Naive thymus-derived CD4-positive, alpha-beta T cell (primary cell): ENCODE measurements around the gene KLHL6. TPM values are rescaled to one million over a fixed set of nuclear protein-coding genes. Genes with fewer than 3 reads are reported as not detected.
"Not testable (repeated sequence)": the region's sequence is repeated elsewhere in the genome, so short reads cannot be mapped to it uniquely, and the experiment has no call there.

Experiments used
- ATAC-seq: fragments of 150-1000 bp; cut with Tn5 transposase; 2 replicates; pipeline ENCODE4 v1.10.0; 2021; ENCODE audit warnings: mild to moderate bottlenecking, moderate library complexity
- CTCF ChIA-PET: fragments of 350-600 bp; sonication (Branson Sonifier 250); formaldehyde crosslinking; loops from one replicate; lab custom pipeline; 2021; ENCODE audit warnings: antibody characterized with exemption; lab: Charles Lee
- POLR2A ChIA-PET: fragments of 350-600 bp; sonication (Branson Sonifier 250); formaldehyde crosslinking; loops from one replicate; lab custom pipeline; 2021; ENCODE audit warnings: antibody characterized with exemption, inconsistent platforms; lab: Charles Lee
- DNase-seq, 9 donors: peaks; one replicate each; pipeline versions ENCODE4 v3.0.0 to v3.0.0-alpha.2; 2020 to 2022; ENCODE audit warnings: mixed read lengths in 1 of 9
- H3K27ac ChIP-seq: one replicate; pipeline ENCODE4 v1.7.0; 2013; ENCODE audit warnings: mild to moderate bottlenecking, low read depth, low read length, moderate library complexity
- H3K27me3 ChIP-seq, 2 donors: one replicate each; pipeline ENCODE4 v1.7.0; 2013; ENCODE audit warnings: low read length in 2 of 2, mild to moderate bottlenecking in 2 of 2, moderate library complexity in 2 of 2; ENCODE audit not compliant: control insufficient read depth in 2 of 2, insufficient read depth in 2 of 2
- H3K36me3 ChIP-seq, 3 experiments: 1 replicate in 2 of 3; 2 replicates in 1 of 3; pipeline ENCODE4 v1.7.0; 2013; ENCODE audit warnings: low read length in 3 of 3, mild to moderate bottlenecking in 3 of 3, moderate library complexity in 1 of 3; ENCODE audit not compliant: insufficient read depth in 3 of 3, control insufficient read depth in 2 of 3
- H3K4me1 ChIP-seq, 2 donors: one replicate each; pipeline ENCODE4 v1.7.0; 2013; ENCODE audit warnings: low read length in 2 of 2, mild to moderate bottlenecking in 2 of 2, moderate library complexity in 1 of 2; ENCODE audit not compliant: control insufficient read depth in 2 of 2, insufficient read depth in 2 of 2
- H3K4me3 ChIP-seq: 2 replicates; pipeline ENCODE4 v1.7.0; 2013; ENCODE audit warnings: mild to moderate bottlenecking, low read length
- H3K9me3 ChIP-seq, 3 experiments: 1 replicate in 2 of 3; 2 replicates in 1 of 3; pipeline ENCODE4 v1.7.0; 2013; ENCODE audit warnings: low read length in 3 of 3; ENCODE audit not compliant: control insufficient read depth in 2 of 3
- H3K27ac Mint-ChIP-seq, 9 donors: one replicate each; pipeline ENCODE4 v1.8.0; 2020 to 2022; ENCODE audit warnings: mixed read lengths in 9 of 9, mild to moderate bottlenecking in 8 of 9, moderate library complexity in 5 of 9, inconsistent platforms in 2 of 9
- H3K27me3 Mint-ChIP-seq, 5 donors: one replicate each; pipeline ENCODE4 v1.8.0; 2021 to 2022; ENCODE audit warnings: mixed read lengths in 5 of 5, mild to moderate bottlenecking in 1 of 5
- H3K36me3 Mint-ChIP-seq, 5 donors: one replicate each; pipeline ENCODE4 v1.8.0; 2020 to 2022; ENCODE audit warnings: mixed read lengths in 5 of 5, mild to moderate bottlenecking in 3 of 5, inconsistent platforms in 1 of 5
- H3K4me1 Mint-ChIP-seq, 7 donors: one replicate each; pipeline ENCODE4 v1.8.0; 2020 to 2022; ENCODE audit warnings: mixed read lengths in 7 of 7, mild to moderate bottlenecking in 3 of 7, inconsistent platforms in 1 of 7
- H3K4me3 Mint-ChIP-seq, 10 donors: one replicate each; pipeline ENCODE4 v1.8.0; 2020 to 2022; ENCODE audit warnings: mild to moderate bottlenecking in 10 of 10, mixed read lengths in 10 of 10, moderate library complexity in 6 of 10, inconsistent platforms in 2 of 10
- H3K9me3 Mint-ChIP-seq, 11 donors: one replicate each; pipeline ENCODE4 v1.8.0; 2020 to 2022; ENCODE audit warnings: mixed read lengths in 11 of 11, mild to moderate bottlenecking in 4 of 11, inconsistent platforms in 1 of 11, moderate library complexity in 1 of 11
- intact Hi-C, 2 donors: fragments of 100-400 bp; cut with micrococcal nuclease; formaldehyde crosslinking; loops; one replicate each; pipeline ENCODE4 v1.15.1; 2023
- polyA plus RNA-seq, 2 donors: library from polyadenylated mRNA; unstranded; fragments of 300-500 nt; fragmentation: Illumina TruSeq; gene quantifications; one replicate each; pipeline ENCODE4 v1.2.3, GENCODE V29; 2021
- total RNA-seq, 6 experiments: library from RNA in 5 of 6; stranded (reverse) in 5 of 6; gene quantifications; 1 replicate in 5 of 6; 2 replicates in 1 of 6; pipeline ENCODE4 v1.2.3 and lab custom pipeline; 2021 to 2026

Gene KLHL6
- total and polyA plus RNA-seq, 7 experiments from 2014 or later, result 25.8 to 72.9 (median 38.7) TPM

GRCh38 chr3:183576487-183577107 lies 21.1 kb upstream of the KLHL6 start:
- peak overlapping the region in 4 of 9 donors; percentile 17 to 54 (median 18) for H3K27ac Mint-ChIP-seq
- CTCF ChIA-PET, result interaction anchor here (1.0 to 1.1 kb wide), 2 partner anchors 18 to 61 kb away, joined by 3 read pairs; no protein-coding TSS in a partner anchor
- POLR2A ChIA-PET, result interaction anchor here (0.9 kb wide), 1 partner anchor 10 kb away, joined by 4 read pairs; no protein-coding TSS in a partner anchor

DNA sequence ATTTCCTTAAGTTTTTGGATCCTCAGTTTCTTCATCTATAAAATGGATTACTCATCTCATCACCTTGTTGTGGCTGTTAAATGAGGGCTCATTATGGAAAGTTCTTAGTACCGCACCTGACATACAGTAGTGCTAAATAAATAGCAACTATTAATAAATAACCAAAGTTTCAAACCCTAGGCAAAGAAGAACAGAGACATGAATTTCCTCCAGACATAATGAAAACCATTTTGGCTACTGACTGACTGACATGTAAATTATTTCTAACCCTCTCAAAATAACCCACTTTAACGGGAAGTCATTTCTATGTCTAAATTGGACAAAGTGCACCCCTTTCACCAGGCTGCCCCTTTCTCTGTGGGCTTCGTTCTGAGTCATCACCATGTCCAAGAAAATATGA lies 17.4 kb upstream of the KLHL6 start:
- peaks cover 0 to 20% (median 0%) of the 10 kb centered on the region in 5 donors for H3K27me3 Mint-ChIP-seq
- no peak overlapping the region for H3K27ac ChIP-seq
- DNase-seq (no peak), ATAC-seq (no peak)
- no peak overlapping the region for H3K27ac Mint-ChIP-seq
- POLR2A ChIA-PET, result no interaction called here
- peaks cover 3 to 19% (median 18%) of the 10 kb centered on the region in 7 donors for H3K4me1 Mint-ChIP-seq
- intact Hi-C loops, result no loop called here
- CTCF ChIA-PET, result no interaction called here
- no peaks in the 10 kb centered on the region for H3K4me1 ChIP-seq
- H3K36me3 Mint-ChIP-seq, result no peaks in the 10 kb centered on the region
- H3K4me3 ChIP-seq, result no peak overlapping the region
- no peaks in the 10 kb centered on the region for H3K27me3 ChIP-seq
- no peaks in the 10 kb centered on the region for H3K9me3 ChIP-seq
- no peaks in the 10 kb centered on the region for H3K9me3 Mint-ChIP-seq
- no peaks in the 10 kb centered on the region for H3K36me3 ChIP-seq
- H3K4me3 Mint-ChIP-seq, result no peak overlapping the region

More at GRCh38 chr3:183576487-183577107, 21.1 kb upstream of the KLHL6 start:
- Mint-ChIP-seq H3K4me3 (peak overlapping the region in 1 of 10 donors; percentile 42), H3K9me3 (peaks cover 0 to 3% (median 0%) of the 10 kb centered on the region in 11 donors), H3K36me3 (peaks cover 0 to 1% (median 0%) of the 10 kb centered on the region in 5 donors), H3K4me1 (peaks cover 13 to 40% (median 33%) of the 10 kb centered on the region in 7 donors), H3K27me3 (peaks cover 0 to 22% (median 0%) of the 10 kb centered on the region in 5 donors)
- Histone ChIP-seq H3K4me3 (no peak overlapping the region), H3K36me3 (no peaks in the 10 kb centered on the region), H3K27ac (no peak overlapping the region), H3K4me1 (peaks cover 0 to 4% of the 10 kb centered on the region in 2 donors), H3K9me3 (no peaks in the 10 kb centered on the region), H3K27me3 (no peaks in the 10 kb centered on the region)
- ATAC-seq (no peak), DNase-seq (no peak)
- intact Hi-C loops, result no loop called here

DNA sequence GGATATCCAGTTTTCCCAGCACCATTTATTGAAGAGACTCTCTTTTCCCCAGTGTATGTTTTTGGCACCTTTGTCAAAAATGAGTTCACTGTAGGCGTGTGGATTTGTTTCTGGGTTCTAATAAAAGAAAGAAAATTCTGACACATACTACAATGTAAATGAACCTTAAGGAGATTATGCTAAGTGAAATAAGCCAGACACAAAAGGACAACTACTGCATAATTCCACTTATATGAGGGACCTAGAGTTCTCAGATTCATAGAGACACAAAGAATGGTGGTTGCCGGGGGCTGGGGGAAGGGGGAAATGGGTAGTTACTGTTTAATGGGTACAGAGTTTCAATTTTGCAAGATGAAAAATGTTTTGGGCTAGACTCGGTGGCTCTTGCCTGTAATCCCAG lies 14.7 kb upstream of the KLHL6 start:
- intact Hi-C loops, H3K27ac Mint-ChIP-seq, H3K4me3 Mint-ChIP-seq, H3K4me1 Mint-ChIP-seq, H3K4me3 ChIP-seq, H3K27me3 ChIP-seq, H3K27ac ChIP-seq, POLR2A ChIA-PET, H3K9me3 Mint-ChIP-seq, H3K36me3 ChIP-seq, H3K4me1 ChIP-seq, CTCF ChIA-PET, H3K36me3 Mint-ChIP-seq, ATAC-seq, H3K9me3 ChIP-seq, DNase-seq: not testable (repeated sequence)
- H3K27me3 Mint-ChIP-seq, result peaks cover 0 to 11% (median 0%) of the 10 kb centered on the region in 5 donors

GRCh38 chr3:183566880-183567279 lies 11.4 kb upstream of the KLHL6 start:
- peaks cover 0 to 3% (median 0%) of the 10 kb centered on the region in 11 donors for H3K9me3 Mint-ChIP-seq
- Histone ChIP-seq H3K27me3 (no peaks in the 10 kb centered on the region), H3K4me3 (no peak overlapping the region), H3K4me1 (no peaks in the 10 kb centered on the region), H3K27ac (no peak overlapping the region), H3K36me3 (no peaks in the 10 kb centered on the region), H3K9me3 (no peaks in the 10 kb centered on the region)
- ChIA-PET POLR2A (interaction anchor here (0.6 to 0.7 kb wide), 2 partner anchors 17 to 21 kb away, joined by 3 to 5 read pairs; no protein-coding TSS in a partner anchor), CTCF (interaction anchor here (1.1 kb wide), 1 partner anchor 98 kb away, joined by 3 read pairs; no protein-coding TSS in a partner anchor)
- intact Hi-C loops, result no loop called here
- H3K4me1 Mint-ChIP-seq, result peaks cover 0 to 7% (median 0%) of the 10 kb centered on the region in 7 donors
- H3K36me3 Mint-ChIP-seq, result no peaks in the 10 kb centered on the region
- DNase-seq, result no peak
- ATAC-seq, result no peak
- no peak overlapping the region for H3K4me3 Mint-ChIP-seq
- peaks cover 0 to 11% (median 0%) of the 10 kb centered on the region in 5 donors for H3K27me3 Mint-ChIP-seq
- peak overlapping the region in 1 of 9 donors; percentile 5 for H3K27ac Mint-ChIP-seq

GRCh38 chr3:183564046-183564445 lies 8.5 kb upstream of the KLHL6 start:
- ATAC-seq (no peak), DNase-seq (no peak)
- Histone ChIP-seq H3K4me3 (no peak overlapping the region), H3K27ac (no peak overlapping the region), H3K9me3 (no peaks in the 10 kb centered on the region), H3K27me3 (no peaks in the 10 kb centered on the region), H3K4me1 (no peaks in the 10 kb centered on the region), H3K36me3 (no peaks in the 10 kb centered on the region)
- intact Hi-C loops, result no loop called here
- Mint-ChIP-seq H3K9me3 (peaks cover 0 to 3% (median 0%) of the 10 kb centered on the region in 11 donors), H3K4me1 (peaks cover 0 to 7% (median 0%) of the 10 kb centered on the region in 7 donors), H3K27me3 (peaks cover 0 to under 1% (median 0%) of the 10 kb centered on the region in 5 donors), H3K27ac (peak overlapping the region in 1 of 9 donors; percentile 14), H3K36me3 (no peaks in the 10 kb centered on the region), H3K4me3 (no peak overlapping the region)
- ChIA-PET CTCF (no interaction called here), POLR2A (interaction anchor here (1.0 kb wide), 1 partner anchor 71 kb away, joined by 3 read pairs; no protein-coding TSS in a partner anchor)

- Histone ChIP-seq H3K27me3 (no peaks in the 10 kb centered on the region), H3K36me3 (no peaks in the 10 kb centered on the region), H3K4me1 (no peaks in the 10 kb centered on the region), H3K27ac (no peak overlapping the region), H3K9me3 (no peaks in the 10 kb centered on the region), H3K4me3 (no peak overlapping the region)
- Mint-ChIP-seq H3K4me1 (peaks cover 0 to 7% (median 0%) of the 10 kb centered on the region in 7 donors), H3K9me3 (peaks cover 0 to 3% (median 0%) of the 10 kb centered on the region in 11 donors), H3K4me3 (no peak overlapping the region), H3K27me3 (no peaks in the 10 kb centered on the region), H3K36me3 (no peaks in the 10 kb centered on the region), H3K27ac (no peak overlapping the region)
- no peak for ATAC-seq
- intact Hi-C loops, result no loop called here
- CTCF ChIA-PET, result no interaction called here
- POLR2A ChIA-PET, result no interaction called here
- DNase-seq, result no peak
Measured at GRCh38 chr3:183563536-183563874, 8.0 kb upstream of the KLHL6 start.
